Right hindlimb (tissue), 1 donor: ENCODE data around the gene SNX1.
A peak's percentile ranks its signal among the peaks of the same experiment; 100 is the strongest.
"Not testable (repeated sequence)": the region's sequence is repeated elsewhere in the genome, so short reads cannot be mapped to it uniquely, and the experiment has no call there.

Experiments
- DNase-seq: peaks from one replicate; pipeline ENCODE4 v3.0.0-alpha.2; 2018

Gene SNX1

DNA sequence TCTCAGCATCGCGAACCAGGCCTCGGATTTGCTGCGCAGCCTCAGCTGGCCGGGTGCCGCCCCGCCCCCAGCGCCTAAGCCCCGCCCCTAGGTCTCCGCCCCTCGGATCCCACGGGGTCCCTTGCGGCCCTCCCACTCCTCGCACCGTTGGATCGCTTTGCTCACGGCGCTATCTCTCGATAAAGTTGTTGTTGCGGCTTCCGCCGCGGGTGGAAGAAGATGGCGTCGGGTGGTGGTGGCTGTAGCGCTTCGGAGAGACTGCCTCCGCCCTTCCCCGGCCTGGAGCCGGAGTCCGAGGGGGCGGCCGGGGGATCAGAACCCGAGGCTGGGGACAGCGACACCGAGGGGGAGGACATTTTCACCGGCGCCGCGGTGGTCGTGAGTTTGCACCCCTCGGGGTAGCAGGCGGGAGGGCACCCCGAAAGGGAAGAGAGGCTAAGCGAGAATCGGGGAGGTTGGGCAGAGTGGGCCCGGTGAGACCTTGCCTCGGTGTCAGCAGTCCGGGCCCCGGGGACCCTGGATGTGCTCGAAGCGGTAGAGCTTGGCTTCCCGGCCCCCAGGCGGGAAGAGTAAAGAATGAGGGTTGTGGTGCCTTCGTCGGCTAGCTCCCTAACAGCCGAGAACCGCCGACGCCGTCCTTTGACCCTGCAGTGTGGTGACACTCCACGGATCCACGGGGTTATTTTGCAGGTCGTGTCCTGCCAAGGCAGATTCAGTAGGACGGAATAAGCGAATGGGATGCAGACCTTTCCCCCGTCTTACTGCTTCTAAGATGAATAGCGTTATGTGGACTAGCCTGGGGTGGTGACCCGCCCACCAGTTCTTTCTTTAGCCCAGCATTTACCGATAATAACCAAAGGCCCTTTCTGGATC is at the start of gene SNX1:
TSS of gene SNX1 (plus strand) at position 188 of the 873 bp plus-strand sequence. CDS start at position 220, 32 bp downstream.
- DNase-seq = peak; percentile 96

GRCh38 chr15:64046421-64047153 is 49.2 kb upstream of the SNX1 start, which contains the start of gene DAPK2:
TSS of gene DAPK2 (minus strand) at chr15:64046485. CDS start at chr15:64040261, 6,224 bp downstream.
- peak; percentile 64 for DNase-seq

GRCh38 chr15:64048781-64049460 is 46.9 kb upstream of the SNX1 start:
- no peak for DNase-seq

DNA sequence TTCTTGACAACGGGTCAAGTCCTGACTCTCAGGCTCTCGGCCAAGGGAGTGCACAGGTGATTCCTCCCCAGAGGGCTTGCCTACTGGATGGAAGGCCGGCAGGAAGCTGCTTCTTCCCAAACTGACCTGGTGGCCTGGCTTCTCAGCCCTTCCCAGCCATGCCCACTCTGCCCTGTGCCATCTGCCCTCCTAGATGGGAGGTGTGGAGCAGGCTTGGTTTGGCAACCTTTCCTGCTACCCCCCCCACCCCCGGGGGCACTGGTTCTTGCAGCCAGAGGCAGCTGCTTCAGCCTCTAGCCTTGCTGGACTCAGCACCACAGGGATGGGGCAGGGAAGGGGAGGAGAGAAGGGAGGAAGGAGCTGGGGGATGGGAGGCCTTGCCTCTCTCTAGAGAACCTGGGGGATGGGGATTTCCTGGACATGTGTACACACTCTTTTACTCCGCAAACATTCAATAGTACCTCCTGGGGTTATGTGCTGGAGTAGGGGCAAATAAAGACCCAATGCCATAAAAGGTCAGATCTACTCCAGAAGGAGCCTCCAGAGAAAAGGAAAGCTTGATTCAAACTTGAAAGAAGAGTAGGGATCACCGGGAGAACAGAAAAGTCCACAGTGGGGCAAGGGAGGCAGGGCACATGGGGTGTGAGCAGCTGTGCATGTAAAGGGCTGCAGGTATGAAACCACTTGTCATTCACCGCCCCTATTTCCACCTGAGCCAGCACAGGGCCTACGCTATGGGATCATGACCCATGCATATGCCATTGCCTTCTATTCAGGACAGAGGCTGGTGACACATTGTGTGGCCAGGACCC is 45.3 kb upstream of the SNX1 start:
- no peak for DNase-seq

DNA sequence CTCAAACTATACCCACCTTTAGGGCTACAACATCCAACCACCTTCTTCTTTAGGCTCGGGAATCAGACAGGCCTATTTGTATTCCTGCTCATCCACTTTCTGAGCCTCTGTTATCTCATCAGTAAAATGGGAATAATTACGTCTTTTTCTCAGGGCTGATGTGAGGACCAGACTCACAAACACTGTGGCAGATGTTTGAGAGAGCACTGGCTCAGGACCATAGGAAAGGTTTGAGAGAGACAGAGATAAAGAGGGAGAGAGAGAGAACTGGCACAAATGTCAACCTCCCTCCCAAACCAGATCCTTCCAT is 44.7 kb upstream of the SNX1 start:
- no peak for DNase-seq

DNA sequence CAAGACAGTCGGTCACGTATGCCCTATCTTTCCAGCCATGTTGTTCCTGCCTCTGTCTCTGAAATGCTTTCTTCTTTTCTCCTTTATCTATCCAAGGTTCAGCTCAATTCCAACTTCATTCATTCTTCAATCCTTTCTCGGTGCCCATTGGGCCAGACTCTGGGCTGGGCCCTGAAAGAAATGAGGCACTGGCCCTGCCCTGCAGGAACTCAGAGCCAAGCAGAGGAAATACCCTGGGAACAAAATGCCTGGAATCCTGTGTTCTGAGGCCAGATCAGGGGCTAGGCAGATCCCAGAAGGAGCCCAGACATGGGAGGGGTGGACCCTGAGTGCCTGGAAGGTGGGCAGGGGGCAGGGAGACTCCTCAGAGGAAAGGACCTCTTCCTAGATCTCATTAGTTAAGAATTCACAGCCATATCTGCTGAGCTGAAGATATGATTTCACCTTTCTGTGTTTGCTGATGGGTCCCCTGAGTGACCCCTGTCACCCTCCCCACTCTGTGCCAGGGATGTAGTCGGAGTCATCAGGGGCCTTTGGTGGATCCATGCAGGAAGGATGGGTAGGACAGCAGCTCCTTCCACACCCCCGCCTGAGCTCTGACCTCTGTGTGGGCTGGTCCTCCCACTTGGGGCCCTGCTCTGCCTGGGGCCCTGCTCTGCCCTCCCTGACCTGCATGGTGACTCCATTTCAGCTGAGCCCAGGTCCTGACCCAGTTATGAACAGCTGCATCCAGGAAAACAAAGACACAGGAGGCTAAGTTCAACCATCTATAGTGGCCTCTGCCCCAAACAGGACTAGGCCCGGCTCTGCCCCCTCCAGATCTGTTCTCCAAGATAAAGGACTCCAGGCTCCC is 44.1 kb upstream of the SNX1 start:
- DNase-seq = no peak

GRCh38 chr15:64052925-64053491 is 42.8 kb upstream of the SNX1 start:
- DNase-seq = no peak

GRCh38 chr15:64053674-64054073 is 42.1 kb upstream of the SNX1 start:
- DNase-seq = not testable (repeated sequence)

DNA sequence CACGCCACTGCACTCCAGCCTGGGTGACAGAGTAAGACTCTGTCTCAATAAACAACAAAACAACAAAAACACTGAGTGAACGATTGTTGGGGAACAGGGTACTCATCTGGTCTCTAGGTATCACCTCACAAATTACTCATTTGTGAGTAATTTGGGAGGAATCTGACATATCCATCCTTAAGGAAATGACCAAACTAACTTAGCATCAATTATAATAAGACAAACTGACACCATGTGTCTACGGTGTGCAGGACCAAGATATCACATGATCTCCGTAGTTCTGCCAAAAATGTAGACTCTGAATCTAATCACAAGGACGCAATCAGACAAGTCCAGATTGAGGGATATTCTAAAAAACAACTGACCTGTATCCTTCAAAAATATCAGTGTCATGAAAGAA is 37.5 kb upstream of the SNX1 start:
- DNase-seq = no peak

GRCh38 chr15:64059104-64059503 is 36.7 kb upstream of the SNX1 start:
- not testable (repeated sequence) for DNase-seq

- no peak for DNase-seq
Observed at GRCh38 chr15:64060716-64061115, 35.1 kb upstream of the SNX1 start.

GRCh38 chr15:64066451-64066850 is 29.3 kb upstream of the SNX1 start:
- DNase-seq = no peak

DNA sequence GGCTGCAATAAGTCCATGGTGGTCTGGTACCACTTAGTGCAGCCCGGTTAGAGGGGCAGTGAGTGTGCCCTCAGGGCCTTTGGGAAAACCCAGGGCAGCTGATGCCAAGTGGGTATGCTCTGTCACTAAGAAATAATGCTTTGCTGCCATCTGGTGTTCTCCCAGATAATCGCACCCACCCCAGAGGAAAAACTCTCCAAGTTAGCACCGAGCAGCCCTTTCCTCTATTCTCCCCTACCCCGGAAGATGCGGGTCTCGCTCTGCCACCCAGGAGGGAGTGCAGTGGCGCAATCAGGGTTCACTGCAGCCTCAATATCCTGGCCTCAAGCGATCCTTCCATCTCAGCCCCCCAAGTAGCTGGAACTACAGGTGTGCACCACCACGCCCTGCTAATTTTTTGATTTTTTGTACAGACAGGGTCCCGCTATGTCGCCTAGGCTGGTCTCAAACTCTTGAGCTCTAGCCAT is 28.2 kb upstream of the SNX1 start:
- peak; percentile 75 for DNase-seq

GRCh38 chr15:64068133-64068532 is 27.6 kb upstream of the SNX1 start:
- DNase-seq = no peak

DNA sequence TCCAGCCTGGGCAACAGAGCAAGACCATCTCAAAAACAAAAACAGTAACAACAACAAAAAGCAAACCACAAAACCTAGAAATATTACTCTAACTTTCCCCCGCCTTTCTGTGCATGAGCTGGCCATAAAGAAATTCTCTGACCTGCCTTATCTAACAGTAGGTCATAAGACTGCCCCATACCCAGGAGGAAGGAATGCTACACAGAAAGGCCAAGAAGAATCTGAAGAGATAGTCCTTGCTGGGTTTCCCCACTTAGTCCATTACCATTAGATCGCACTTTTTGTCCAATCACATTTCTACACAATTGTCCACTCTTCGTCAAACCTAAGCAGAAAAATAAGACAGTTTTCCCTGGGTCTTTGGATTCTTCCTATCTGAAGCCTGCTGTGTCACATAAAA is 25.7 kb upstream of the SNX1 start:
- DNase-seq = no peak

DNA sequence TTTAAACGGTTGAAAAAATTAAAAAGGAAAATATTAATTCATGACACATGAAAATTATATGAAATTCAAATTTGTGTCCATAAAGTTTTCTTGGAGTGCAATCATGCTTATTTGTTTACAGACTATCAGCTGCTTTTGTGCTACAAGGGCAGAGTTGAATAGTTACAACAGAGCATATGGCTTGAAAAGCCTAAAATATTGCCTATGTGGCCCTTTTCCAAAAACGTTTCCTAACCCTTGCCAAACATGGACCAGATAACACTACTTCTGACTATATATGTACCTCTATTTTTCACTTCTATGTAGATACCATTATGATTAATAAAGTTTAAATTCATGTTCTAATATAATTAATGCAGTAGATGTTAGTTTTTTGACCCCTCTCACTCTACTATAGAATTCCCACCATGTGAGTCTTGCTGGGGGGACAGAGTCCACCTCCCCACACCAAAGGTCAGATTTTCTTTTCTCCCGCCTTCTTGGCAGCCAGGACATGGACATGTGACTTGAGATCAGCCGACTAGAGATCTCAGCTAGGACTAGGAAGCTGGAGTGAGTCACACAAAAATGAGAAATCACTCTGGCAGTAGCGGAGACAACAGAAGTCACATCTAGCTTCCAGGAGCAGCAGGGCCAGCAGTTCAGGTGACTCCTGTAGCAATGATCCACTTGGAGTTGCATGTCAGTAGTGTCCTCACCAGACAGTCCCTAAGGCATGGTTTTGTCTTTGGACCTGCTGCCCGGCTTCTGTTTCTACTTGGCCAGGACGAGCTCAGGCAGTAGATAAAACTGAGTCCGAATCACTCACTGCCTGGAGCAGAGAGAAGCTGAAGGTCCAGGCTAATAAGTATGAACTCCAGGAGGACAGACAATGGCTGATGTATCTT is 24.6 kb upstream of the SNX1 start:
- DNase-seq = no peak

GRCh38 chr15:64071931-64072765 is 23.6 kb upstream of the SNX1 start:
- DNase-seq = no peak

DNA sequence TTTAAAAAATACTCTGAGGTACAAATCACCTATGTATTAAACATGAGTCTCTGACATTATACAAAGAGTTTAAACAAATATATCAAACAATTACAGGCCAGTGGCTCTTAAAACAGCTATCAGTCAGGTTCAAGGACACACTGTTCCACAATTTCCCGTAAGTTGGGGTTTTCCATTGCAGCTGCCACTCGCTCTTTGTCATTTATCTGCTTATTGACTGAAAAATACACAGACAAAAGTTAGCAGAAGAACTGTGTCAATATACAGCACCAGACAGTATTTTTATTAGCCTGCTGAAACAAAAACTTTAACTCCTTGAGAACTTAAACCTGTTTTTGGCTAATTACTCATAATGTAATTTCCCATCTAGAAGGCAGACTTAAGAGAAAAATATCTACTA is 23.0 kb upstream of the SNX1 start:
- no peak for DNase-seq

- not testable (repeated sequence) for DNase-seq
Observed at GRCh38 chr15:64073496-64073895, 22.3 kb upstream of the SNX1 start.
